Colonic mucosa (tissue), 4 donors: Measurements from ENCODE around the gene KLHL17. TPM values are rescaled to one million over a fixed set of nuclear protein-coding genes. Genes with fewer than 3 reads are reported as not detected.
"Not testable (repeated sequence)": the region's sequence is repeated elsewhere in the genome, so short reads cannot be mapped to it uniquely, and the experiment has no call there.

Experiments
- DNase-seq: peaks from one replicate; pipeline ENCODE4 v3.0.0-alpha.2; 2020
- H3K27ac ChIP-seq: fragments of 200-600 bp; one replicate; pipeline ENCODE4 v1.8.0; 2021
- H3K27me3 ChIP-seq: fragments of 200-600 bp; one replicate; pipeline ENCODE4 v1.8.0; 2021
- H3K36me3 ChIP-seq: fragments of 200-600 bp; one replicate; pipeline ENCODE4 v1.8.0; 2021
- H3K4me1 ChIP-seq: fragments of 200-600 bp; one replicate; pipeline ENCODE4 v1.8.0; 2021; ENCODE audit warnings: mild to moderate bottlenecking
- H3K4me3 ChIP-seq: fragments of 200-600 bp; one replicate; pipeline ENCODE4 v1.8.0; 2021
- H3K9ac ChIP-seq, 2 donors: one replicate each; pipeline ENCODE4 v1.7.0; 2013; ENCODE audit warnings: control low read depth in 2 of 2, low read depth in 2 of 2, low read length in 2 of 2
- H3K9me3 ChIP-seq: fragments of 200-600 bp; one replicate; pipeline ENCODE4 v1.8.0; 2021
- CTCF ChIP-seq: fragments of 200-600 bp; IDR thresholded peaks from one replicate; pipeline ENCODE4 v1.8.0; 2022; ENCODE audit warnings: antibody characterized with exemption, mild to moderate bottlenecking
- intact Hi-C: fragments of 100-400 bp; cut with DNase I; formaldehyde crosslinking; loops from one replicate; pipeline ENCODE4 v1.14.1; 2022
- total RNA-seq, 2 donors: library from RNA; stranded (reverse); fragmentation: NEBNext Ultra II Directional in 1 of 2; extraction: Animal tissue kit (Norgen Biotek cat#: 25700) in 1 of 2; gene quantifications; one replicate each; pipeline ENCODE4 v1.2.1, GENCODE V29; 2021
- donor health status: healthy.
- donor health status: DM: no; HTN: no; CAD: no.
- donor health status: DM: no; HTN: no; CAD: no.

KLHL17 gene
- total RNA-seq, 2 donors from 2014 or later = 9.9 to 16.7 TPM

DNA sequence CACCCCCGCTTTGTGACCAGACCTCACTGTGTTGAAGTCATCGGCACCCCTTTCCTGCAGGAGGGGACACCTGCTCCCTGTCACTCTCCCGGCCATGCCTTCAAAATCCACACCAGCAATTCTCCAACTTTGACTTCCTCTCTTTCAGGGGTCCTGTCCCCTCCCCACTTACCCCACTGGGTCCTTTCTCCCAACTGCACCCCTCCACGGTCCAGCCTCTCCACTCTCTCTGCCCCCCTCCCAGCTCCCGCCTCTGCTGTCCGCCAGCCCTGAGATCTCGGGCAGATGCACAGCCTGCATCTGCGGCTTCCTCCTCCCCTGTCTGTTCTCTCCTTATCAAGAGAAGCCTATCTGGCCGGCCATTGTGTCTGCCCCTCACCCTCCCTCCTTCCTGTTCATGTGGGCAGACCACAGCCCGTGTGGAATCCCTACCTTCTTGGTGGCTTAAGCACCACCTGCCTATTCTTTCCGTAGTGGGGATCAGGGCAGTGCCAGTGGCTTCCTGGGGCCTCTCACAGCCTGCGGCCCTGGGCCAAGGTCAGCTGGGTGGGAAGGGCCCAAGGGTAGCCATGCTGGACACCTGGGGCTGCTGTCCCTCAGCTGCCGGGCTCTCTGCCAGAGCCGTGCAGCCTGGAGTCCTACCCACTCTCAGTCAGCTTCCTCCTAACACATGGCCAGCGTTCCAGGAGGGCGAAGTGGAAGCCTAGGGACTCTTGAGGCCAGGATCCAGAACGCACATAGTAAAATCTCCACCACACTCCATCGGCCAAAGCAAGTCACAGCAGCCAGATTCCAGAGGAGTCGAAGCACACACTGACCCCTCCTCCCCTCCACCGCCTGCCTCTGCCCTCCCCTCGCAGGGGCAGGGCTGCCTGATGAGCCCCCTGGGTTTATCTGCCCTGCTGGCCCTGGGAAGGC, 44.7 kb downstream of the KLHL17 start:
- H3K4me1 ChIP-seq = peaks cover 21% of the 10 kb centered on the region
- H3K27ac ChIP-seq = no peak overlapping the region
- TF ChIP-seq CTCF = no peak
- no peak overlapping the region for H3K9ac ChIP-seq
- H3K9me3 ChIP-seq = no peaks in the 10 kb centered on the region
- no peaks in the 10 kb centered on the region for H3K27me3 ChIP-seq
- H3K36me3 ChIP-seq = no peaks in the 10 kb centered on the region
- H3K4me3 ChIP-seq = no peak overlapping the region
- DNase-seq = peak; percentile 46
- intact Hi-C loops = no loop called here

DNA sequence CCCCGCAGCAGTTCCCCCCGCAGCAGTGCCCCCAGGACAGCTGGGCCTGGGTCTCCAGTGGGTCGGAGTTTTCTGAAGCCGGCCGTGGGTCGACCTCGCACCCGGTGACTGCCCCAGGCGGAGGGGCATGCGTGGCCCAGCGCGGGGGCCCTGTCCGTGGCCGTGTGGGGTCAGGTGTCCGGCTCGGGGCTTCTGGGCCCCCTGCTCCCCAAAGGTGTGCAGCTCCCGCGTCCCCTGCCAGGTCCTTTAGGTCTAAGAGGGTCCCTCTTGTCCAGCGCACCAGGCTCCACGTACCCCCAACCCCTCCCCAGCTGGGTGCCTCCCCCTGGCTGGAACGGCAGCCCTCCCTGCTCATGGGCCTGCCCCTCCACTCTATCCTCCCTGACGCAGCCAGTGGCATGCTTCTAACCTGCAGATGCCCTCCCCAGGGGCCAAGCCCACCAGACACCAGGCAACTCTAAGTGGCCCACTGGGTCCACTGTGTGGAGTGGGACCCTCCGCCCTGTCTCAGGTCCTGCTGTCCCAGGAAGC, 45.5 kb downstream of the KLHL17 start:
- H3K9ac ChIP-seq = peak overlapping the region in 1 of 2 donors; percentile 61
- no peak for TF ChIP-seq CTCF
- no peak overlapping the region for H3K4me3 ChIP-seq

GRCh38 chr1:1006305-1007159, 46.1 kb downstream of the KLHL17 start:
- TF ChIP-seq CTCF = no peak
- H3K27ac ChIP-seq = peak overlapping the region; percentile 34
- intact Hi-C loops = no loop called here
- H3K9me3 ChIP-seq = no peaks in the 10 kb centered on the region
- H3K4me1 ChIP-seq = peaks cover 17% of the 10 kb centered on the region
- H3K9ac ChIP-seq = peak overlapping the region in 1 of 2 donors; percentile 61
- no peak overlapping the region for H3K4me3 ChIP-seq
- DNase-seq = peak; percentile 90
- H3K27me3 ChIP-seq = no peaks in the 10 kb centered on the region
- no peaks in the 10 kb centered on the region for H3K36me3 ChIP-seq

More for the DNA sequence above, 45.5 kb downstream of the KLHL17 start:
- Histone ChIP-seq H3K27me3 (no peaks in the 10 kb centered on the region), H3K4me1 (peaks cover 18% of the 10 kb centered on the region), H3K27ac (peak overlapping the region; percentile 34), H3K9me3 (no peaks in the 10 kb centered on the region), H3K36me3 (no peaks in the 10 kb centered on the region)
- intact Hi-C loops = no loop called here
- DNase-seq = no peak

DNA sequence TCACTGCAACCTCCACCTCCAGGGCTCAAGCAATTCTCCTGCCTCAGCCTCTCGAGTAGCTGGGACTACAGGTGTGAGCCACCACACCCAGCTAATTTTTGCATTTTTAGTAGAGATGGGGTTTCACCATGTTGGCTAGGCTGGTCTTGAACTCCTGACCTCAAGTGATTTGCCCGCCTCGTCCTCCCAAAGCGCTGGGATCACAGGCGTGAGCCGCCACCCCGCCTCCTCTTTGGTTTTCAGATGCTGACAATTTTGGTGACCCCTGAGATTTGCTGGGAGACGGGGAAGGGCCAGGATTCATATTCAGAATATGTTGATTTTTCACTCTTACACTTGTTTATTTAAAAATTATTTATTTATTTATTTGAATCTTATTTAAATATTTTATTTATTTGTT, 49.7 kb downstream of the KLHL17 start:
- H3K9me3 ChIP-seq, DNase-seq, H3K27me3 ChIP-seq, H3K36me3 ChIP-seq, H3K27ac ChIP-seq, intact Hi-C loops, H3K4me3 ChIP-seq, H3K9ac ChIP-seq: not testable (repeated sequence)
- H3K4me1 ChIP-seq = peaks cover 10% of the 10 kb centered on the region

- DNase-seq = peak; percentile 16
- H3K27me3 ChIP-seq = no peaks in the 10 kb centered on the region
Observed at GRCh38 chr1:1011396-1011949, 51.1 kb downstream of the KLHL17 start.

DNA sequence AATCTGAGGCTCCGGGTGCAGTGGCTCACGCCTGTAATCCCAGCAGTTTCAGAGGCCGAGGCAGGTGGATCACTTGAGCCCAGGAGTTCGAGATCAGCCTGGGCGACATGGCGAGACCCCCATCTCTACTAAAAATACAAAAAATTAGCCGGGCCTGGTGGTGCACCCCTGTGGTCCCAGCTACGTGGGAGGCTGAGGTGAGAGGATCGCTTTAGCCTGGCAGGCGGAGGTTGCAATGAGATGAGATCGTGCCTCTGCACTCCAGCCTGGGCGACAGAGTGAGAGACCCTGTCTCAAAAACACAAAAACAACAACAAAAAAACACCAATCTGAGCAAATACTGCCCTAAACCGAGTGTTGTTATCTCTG, 52.3 kb downstream of the KLHL17 start:
- H3K36me3 ChIP-seq, H3K27me3 ChIP-seq, H3K9me3 ChIP-seq, intact Hi-C loops, DNase-seq, H3K4me1 ChIP-seq: not testable (repeated sequence)
- peak overlapping the region; percentile 46 for H3K4me3 ChIP-seq
- peak overlapping the region; percentile 84 for H3K27ac ChIP-seq
- H3K9ac ChIP-seq = peak overlapping the region; percentile 77 to 80

More at GRCh38 chr1:1011396-1011949, 51.1 kb downstream of the KLHL17 start:
- H3K4me3 ChIP-seq = no peak overlapping the region
- H3K4me1 ChIP-seq = no peaks in the 10 kb centered on the region
- no peak overlapping the region for H3K27ac ChIP-seq
- no peak overlapping the region for H3K9ac ChIP-seq
- no peaks in the 10 kb centered on the region for H3K36me3 ChIP-seq
- no peaks in the 10 kb centered on the region for H3K9me3 ChIP-seq
- intact Hi-C loops = no loop called here
- TF ChIP-seq CTCF = no peak
